SU-DHL-6 (cell line): ENCODE data around the gene SEC16A.

ENCODE experiments used
- EZH2phosphoT487 ChIP-seq: fragments of 200-600 bp; sonication (generic), shearing (Covaris generic); conservative IDR thresholded peaks from 2 replicates; pipeline ENCODE4 v1.6.1; 2018; ENCODE audit warnings: mild to moderate bottlenecking, antibody characterized with exemption, low read length, moderate library complexity, mixed read lengths
- TF ChIP-seq, protein P1 (sequence below): fragments of 200-600 bp; sonication (generic); IDR thresholded peaks from one replicate; pipeline ENCODE4 v1.5.1; 2017; ENCODE audit warnings: antibody characterized with exemption, mild to moderate bottlenecking, low read length, moderate library complexity; ENCODE audit not compliant: insufficient read depth, poor library complexity, severe bottlenecking

DNA sequence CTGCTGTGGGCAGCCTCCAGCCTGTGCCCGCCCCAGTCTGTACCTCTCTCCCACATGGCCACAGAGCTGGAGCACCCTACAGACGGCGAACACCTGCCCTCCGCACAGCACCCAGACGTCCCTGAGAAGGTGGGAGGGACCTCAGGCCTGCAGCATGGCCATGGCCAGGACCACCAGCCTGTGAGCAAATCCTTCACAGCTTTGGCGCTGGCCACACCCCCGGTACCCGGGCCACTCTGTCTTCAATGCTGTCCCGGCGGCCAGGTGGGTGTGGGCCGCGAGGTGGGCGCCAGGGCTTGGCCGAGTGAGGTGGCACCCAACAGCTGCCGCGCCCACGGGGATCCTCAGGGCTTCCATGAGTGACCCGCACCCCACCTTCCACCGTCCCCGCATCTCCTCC lies 44.3 kb upstream of the SEC16A start:
- TF ChIP-seq, protein P1, sequence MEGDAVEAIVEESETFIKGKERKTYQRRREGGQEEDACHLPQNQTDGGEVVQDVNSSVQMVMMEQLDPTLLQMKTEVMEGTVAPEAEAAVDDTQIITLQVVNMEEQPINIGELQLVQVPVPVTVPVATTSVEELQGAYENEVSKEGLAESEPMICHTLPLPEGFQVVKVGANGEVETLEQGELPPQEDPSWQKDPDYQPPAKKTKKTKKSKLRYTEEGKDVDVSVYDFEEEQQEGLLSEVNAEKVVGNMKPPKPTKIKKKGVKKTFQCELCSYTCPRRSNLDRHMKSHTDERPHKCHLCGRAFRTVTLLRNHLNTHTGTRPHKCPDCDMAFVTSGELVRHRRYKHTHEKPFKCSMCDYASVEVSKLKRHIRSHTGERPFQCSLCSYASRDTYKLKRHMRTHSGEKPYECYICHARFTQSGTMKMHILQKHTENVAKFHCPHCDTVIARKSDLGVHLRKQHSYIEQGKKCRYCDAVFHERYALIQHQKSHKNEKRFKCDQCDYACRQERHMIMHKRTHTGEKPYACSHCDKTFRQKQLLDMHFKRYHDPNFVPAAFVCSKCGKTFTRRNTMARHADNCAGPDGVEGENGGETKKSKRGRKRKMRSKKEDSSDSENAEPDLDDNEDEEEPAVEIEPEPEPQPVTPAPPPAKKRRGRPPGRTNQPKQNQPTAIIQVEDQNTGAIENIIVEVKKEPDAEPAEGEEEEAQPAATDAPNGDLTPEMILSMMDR: no peak
- TF ChIP-seq EZH2phosphoT487: no peak
